HTR-8/SVneo (cell line): Measurements from ENCODE around the gene CSNK1D.
"Not testable (repeated sequence)": the region's sequence is repeated elsewhere in the genome, so short reads cannot be mapped to it uniquely, and the experiment has no call there.

Experiments used
- DNase-seq: peaks from one replicate; pipeline ENCODE4 v3.0.0; 2011; ENCODE audit warnings: low spot score, mixed read lengths; ENCODE audit not compliant: insufficient read length
- FAIRE-seq: peaks from 2 replicates; lab custom pipeline; 2011; peaks lifted over from hg19 to GRCh38; lab: Jason Lieb, UNC

CSNK1D gene

DNA sequence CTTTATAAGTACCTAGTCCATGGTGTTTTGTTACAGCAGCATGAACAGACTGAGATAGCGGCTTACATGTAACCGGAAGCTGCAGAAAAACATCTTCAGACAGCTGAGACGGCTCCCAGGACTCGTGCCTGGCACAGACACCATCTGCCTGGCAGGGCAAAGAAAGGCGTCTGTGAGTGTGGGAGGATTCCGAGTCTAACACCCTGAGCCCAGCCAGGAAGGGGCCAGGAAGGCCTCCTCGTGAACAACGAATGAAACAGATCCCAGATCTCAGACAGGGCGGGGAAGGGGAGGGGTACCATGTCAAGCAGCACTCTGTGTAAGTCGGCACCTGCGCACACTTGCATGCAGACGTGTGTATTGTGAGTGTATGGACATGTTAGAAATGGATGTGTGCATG lies 4.4 kb upstream of the CSNK1D start:
- DNase-seq (no peak), FAIRE-seq (no peak)

DNA sequence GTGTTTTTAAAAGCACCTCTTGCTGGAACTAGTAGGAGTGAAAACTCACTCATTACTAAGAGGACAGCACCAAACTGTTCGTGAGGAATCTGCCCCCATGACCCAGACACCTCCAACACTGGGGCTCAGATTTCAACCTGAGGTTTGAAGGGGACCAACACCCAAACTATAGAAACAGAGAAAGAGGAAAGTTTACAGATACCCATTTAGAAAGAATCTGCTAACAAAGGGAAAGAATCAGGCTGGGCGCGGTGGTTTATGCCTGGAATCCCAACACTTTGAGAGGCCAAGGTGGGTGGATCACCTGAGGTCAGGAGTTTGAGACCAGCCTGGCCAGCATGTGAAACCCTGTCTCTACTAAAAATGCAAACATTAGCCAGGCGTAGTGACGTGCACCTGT lies 3.4 kb upstream of the CSNK1D start:
- FAIRE-seq (no peak), DNase-seq (no peak)

DNA sequence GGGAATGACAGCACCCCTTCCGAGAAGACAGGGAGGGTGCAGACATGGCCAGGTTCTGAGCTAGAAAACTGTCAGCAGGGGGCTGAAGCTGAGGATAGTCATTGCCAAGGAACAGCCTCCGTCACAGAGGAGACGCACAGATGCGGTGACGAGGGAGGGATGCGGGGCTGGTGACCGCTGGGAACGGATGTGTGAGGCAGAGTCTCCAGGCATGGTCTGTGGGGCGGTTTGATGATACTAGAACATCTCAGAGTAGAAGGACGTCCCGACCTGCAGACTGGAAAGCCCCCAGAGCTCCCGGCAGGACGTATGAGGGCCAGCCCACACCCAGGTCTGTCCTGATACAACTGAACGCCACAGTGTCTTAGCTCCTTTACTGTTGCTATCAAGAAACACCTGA lies 1.8 kb upstream of the CSNK1D start:
- FAIRE-seq: no peak
- no peak for DNase-seq

DNA sequence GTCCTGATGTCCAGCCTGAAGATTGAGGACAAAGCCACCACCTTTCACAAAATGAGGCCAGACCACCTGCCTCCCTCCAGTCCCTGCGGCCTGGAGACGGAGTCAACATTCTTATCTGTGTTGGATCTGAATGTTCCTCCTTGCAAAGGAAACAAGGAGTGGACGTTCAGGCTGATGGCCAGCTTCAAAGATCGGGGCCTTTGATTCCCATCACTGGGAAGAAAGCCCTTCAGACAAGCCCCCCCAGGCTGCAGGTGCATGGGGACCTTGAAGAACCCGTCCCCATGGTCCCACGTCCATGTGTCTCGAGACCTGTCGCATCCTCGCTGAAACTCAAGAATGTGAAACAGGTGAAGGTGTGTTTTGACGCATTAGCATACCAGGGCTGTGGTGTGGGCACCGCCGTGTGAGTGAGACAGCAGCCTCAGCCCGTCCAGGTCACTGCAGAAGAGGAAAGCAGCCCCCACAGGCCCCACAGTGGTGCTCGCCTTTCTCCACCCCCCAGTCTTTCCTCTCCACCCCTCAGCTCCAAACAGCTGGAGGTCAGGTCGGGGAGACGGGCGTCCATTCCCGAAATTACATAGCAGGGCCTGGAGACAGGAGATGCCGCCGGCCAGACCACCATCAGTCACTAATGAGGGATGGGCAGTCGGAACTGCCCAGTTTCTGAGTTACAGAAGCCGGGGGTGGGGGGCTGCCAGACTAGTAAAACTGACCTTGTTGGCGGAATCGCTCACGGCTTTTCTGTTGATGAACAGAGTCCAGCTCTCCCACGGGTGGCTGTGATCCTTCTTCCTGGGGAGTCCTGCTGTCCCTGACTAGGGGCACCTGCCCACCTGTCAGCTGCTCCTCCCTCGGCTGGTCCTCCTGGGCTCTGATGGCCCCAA lies 877 bp upstream of the CSNK1D start:
- FAIRE-seq (no peak), DNase-seq (no peak)

DNA sequence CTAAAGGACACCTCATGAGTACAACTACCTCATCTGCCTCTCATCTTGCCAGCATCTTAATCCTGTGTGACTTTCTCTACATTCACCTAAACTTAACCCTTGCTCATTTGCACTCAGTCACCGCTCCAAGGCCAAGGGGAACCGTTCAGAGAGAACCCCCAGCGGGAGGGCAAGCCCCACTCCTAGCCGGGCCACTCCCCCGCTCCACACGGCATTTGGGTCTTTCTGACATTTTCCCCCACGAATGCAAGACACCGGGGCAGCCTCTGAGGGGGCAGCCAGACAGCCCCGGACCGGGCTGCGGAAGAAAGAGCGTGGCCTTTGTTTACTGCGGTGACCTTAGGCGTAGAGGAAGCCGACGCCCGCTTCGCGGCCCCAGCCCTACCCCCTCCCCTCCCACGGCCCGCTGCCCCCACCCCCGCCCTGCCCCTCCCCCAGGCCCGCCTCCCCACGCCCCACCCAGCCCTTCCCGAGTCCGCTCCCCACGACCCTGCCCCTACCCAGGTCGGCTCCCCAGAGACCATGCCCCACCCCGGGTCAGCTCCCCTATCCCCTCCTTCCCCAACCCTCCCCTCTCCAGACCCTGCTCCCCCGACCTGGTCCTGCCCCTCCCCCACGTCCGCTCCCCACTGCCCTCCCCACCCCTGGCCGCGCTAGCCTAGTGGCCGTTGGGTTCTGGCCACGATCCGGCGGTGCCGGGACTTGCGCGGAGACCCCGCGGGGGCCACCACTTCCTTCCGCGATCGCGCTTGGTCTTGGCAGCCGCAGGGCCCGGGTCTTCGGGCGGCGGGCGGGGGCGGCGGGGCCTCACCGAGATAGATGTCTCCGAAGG lies 789 bp downstream of the CSNK1D start:
- no peak for FAIRE-seq
- DNase-seq: no peak

DNA sequence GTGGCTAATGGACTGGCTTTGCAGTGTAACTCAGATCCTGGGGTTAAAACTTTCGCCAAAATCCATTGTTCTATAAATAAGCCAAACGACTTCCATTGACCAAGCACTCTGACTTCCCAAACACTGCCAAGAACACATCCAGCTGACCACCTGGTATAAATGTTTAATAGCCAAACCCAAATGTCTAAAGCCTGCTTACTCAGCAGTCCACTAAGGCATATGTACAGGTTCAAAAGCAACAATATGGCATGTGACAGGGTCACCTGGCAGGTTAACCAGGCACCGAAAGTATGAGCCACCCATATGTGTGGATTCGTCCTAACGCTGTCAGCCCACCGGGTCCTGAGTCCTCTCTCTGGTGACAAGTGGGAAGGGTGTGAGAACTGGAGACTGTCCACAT lies 2.1 kb downstream of the CSNK1D start:
- DNase-seq (no peak), FAIRE-seq (no peak)

DNA sequence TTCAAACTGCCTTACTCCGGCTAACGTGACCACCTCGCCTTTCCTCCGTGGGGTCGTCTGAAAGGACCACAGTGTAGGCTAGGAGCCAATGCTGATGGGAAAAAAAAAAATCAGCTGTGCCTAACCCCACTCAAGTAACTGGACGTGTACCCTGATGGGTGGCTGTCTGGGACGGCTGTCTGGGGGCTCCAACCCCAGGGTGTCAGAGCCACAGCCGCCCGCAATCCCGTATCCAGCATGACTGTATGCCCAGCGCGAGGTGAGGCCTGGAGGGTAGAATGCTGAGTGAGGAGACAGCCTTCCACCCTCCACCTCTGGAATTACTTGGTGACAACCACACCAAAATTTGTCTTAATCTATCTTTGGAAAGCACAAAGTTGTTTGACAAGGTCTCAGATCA lies 2.8 kb downstream of the CSNK1D start:
- FAIRE-seq: no peak
- DNase-seq: no peak

DNA sequence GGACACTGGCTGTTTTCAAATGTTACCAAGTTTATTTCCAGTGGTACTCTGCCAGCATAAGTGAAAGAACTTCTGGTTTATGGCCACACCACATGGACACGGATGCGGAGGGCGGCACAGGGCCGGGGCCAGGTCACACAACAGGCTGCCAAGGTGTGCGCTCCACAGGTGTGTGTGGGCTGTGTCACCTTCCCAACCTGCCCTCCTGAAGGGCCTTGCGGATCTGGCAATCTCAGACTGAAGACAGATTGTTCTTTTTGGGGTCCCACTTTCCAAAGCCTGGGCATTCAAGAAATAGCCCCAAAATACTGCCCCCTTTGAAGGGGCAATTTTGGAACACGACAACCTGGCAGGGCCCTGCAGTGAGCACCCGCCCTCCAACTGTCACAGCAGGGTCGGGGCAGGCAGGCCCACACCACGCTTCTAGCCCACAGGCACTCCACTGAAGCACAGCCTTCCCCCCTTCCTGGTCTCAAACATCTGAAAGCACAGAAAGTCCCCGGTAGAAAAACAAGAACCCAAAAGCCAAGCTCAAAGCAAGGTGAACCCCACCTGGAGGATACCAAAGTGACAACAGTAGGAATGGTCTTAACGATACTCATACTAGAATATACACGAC lies 3.5 kb downstream of the CSNK1D start:
- DNase-seq: no peak
- no peak for FAIRE-seq

DNA sequence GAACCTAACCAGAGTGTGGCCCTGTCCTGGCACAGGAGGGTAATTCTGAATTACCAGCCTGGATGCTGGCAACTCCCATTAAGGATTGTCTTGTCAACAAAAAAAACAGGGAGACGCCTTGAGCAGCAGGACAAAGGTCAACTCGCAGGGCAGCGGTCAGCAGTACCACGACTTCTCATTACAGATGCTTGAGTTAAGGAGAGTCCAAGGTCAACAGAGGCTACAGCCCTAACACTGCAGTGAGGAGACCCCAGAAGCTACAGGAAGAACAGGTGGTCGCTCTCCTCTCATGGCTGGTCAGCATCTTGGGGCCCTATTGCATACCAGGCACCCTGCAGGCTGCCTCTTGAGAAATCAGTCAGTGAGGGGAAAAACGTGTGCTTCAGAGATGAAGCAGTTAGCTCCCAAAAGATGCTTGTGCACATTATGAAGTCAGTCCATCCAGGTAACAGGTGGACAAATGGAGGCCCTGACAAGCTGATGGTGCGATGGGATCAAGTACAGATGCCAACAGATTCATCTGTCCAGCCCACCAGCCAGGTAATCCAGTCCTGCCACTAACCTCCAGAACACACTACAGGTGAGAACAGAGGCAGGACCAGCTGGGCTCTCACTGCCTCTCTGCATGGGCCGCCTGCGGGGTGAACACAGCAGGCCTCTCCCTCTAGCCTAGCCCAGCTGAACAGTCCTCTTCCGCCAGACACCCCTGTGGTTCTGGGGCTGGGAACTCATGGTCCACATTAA lies 4.2 kb downstream of the CSNK1D start:
- FAIRE-seq (no peak), DNase-seq (no peak)

DNA sequence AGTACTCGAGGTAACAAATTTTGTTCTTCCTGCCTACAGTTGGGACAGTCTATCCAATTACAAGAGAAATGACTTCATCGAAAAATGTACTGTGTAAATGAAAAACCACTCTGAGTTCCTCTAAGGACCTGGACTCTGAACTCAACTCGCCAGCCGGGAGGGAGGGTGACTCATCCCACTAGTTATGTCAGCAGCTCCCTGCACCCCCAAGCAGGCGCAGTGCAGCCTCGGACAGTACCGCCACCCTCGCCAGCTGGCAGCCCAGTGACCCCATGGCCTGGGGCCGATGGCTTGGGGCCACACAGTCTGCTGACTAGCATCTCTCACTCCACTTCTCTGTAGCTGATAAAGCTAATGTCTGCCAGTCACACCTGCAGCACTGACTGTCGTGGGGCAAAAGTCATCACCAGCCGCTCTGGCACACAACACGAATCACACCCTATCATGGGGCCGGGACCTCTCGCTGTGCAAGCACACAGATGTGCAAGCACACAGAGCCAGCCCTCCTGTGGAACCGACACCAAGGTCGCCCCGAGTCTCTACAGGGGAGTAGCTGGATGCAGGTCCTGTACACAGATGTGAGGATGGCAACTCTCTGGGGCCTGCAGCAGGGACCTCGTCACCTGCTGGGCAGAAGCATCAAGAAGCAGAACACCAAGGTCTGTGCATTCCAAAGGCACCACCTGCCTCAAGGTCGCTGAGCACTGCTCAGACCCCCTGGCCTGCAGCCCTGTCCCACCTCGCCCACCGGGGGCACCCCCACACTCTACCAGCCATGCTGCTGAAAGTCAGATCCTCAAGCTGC lies 5.7 kb downstream of the CSNK1D start:
- peak; percentile 86 for DNase-seq
- peak; percentile 85 for FAIRE-seq

DNA sequence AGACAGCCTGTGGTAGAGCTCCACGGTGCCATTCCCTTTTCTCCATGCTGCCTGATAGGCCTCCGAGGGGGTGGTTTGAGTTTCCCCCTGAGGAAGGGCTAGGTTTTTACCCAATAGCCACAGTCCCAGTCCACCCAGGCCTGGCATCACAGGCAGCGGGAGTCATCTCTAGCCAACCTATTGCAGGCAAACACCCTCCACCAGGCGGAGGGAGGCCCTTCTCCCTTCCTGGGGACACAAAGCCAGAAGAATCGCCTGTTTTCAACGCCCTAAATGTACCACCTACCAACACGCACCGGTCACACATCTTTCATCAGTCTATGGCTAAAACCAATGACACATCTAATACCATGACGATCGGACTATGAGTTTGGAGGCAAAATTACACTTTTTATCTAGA lies 7.4 kb downstream of the CSNK1D start:
- no peak for DNase-seq
- FAIRE-seq: no peak

DNA sequence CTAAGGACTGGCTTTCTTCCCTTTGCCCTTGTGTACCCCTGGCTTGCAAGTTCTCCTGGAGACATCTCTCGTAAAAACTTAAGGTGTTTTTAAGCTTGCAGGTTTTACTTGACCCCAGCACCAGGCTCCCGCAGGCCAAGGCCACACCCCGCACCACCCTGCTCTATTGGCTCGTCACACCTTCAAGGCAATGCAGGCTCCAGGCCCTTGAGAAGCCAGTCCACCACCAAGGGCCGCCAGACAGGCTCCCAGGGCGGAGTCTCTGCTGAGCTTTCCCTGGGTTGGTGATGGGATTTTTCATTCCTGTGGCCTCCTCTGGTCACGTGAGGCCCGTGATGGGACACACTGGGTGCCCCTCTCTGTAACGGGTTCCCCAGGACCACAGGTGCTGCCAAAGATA lies 9.9 kb downstream of the CSNK1D start:
- DNase-seq: no peak
- no peak for FAIRE-seq

DNA sequence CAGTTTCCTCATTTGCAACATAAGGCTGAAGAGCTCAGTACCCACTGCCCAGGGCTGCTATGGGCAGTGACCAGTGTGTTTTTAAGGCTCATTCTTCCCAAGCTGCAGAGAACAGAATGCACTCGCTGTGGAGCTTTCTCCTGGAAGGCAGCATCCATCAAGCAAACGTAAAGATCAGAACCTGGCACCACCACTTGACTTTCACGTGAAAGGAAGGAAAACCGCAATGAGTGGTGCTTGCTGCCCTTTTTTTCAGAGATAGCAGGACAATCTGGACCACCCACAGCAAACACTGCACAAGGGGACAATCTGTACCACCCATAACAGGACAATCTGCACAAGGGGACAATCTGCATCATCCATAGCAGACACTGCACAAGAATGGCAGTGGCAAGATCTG lies 11.2 kb downstream of the CSNK1D start:
- DNase-seq (no peak), FAIRE-seq (no peak)

DNA sequence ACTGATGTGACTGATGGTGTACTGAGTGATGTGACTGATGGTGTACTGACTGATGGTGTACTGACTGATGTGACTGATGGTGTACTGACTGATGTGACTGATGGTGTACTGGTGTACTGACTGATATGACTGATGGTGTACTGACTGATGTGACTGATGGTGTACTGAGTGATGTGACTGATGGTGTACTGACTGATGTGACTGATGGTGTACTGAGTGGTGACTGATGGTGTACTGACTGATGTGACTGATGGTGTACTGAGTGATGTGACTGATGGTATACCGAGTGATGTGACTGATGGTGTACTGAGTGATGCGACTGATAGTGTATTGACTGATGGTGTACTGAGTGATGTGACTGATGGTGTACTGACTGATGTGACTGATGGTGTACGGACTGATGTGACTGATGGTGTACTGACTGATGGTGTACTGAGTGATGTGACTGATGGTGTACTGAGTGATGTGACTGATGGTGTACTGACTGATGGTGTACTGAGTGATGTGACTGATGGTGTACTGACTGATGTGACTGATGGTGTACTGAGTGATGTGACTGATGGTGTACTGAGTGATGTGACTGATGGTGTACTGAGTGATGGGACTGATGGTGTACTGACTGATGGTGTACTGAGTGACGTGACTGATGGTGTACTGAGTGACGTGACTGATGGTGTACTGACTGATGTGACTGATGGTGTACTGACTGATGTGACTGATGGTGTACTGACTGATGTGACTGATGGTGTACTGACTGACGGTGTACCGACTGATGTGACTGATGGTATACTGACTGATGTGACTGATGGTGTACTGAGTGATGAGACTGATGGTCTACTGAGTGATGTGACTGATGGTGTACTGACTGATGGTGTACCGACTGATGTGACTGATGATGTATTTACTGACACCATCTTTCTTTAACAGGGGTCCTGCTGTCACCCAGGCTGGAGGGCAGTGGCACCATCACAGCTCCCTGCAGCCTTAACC lies 13.2 kb downstream of the CSNK1D start:
- FAIRE-seq: peak; percentile 91

DNA sequence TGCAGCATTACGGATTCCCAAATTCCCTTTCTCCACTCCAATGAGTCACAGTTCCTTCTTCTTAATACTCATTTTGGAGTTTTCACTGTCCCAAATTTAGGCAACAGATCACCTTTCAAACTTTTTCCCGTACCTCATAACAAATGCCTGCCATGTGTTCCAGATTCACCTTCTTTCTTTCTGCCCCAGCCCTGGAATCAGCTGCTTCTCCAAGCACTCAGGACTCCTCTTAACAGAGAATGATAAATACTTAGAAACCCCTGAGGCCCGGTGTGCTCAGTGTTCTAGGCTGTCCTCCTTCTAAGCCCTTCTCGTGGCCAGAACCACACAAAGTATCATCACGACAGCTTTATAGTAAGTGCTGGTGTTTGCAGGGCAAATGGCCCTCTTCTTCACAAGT lies 14.9 kb downstream of the CSNK1D start:
- no peak for FAIRE-seq

More for the DNA sequence above, 13.2 kb downstream of the CSNK1D start:
- DNase-seq: not testable (repeated sequence)

DNA sequence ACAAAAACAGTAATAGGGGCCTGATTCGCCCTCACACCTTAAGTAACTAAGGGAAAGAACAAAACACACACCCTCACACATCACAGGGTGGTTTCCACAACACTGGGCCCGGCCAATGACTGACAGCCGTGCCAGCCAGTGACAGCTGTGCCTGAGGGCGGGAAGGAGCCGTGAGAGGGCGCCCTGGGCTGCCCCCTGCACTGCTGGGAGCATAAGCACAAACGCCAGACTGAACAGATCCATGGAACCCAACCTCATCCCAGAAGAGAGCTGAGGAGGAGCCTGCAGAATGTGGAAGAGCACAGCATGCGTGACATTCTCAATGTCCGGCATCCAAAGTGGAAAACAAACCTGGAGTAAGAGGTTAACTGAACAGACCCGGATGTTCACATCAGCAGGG lies 16.0 kb downstream of the CSNK1D start:
- DNase-seq (no peak), FAIRE-seq (no peak)

More for the DNA sequence above, 14.9 kb downstream of the CSNK1D start:
- DNase-seq: no peak

DNA sequence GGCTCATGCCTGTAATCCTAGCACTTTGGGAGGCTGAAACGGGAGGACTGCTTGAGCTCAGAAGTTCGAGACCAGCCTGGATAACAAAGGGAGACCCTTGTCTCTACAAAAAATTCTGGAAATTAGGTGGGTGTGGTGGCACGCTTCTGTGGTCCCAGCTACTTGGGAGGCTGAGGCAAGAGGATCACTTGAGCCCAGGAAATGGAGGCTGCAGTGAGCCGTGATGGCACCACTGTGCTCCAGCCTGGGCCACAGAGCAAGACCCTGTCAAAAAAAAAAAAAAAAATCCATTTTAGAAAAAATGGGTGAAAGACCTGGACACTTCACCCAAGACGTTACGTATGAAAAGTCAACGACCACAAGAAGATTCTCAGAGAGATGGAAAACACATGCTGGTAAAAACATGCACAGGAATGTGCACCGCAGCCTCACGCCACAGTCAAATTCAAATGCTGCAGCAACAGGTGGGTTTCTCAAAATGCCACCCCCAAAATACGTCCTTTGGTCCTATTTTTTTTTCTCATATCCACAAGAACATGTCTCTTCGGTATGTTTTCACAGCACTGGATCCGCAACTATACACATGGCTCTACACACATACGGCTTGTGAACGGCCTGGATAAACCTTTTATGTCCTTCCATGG lies 17.1 kb downstream of the CSNK1D start:
- no peak for FAIRE-seq
- DNase-seq: no peak
